ENCODE data around the gene WFIKKN1.
A peak's percentile ranks its signal among the peaks of the same experiment; 100 is the strongest.
"Not testable (repeated sequence)": the region's sequence is repeated elsewhere in the genome, so short reads cannot be mapped to it uniquely, and the experiment has no call there.

WFIKKN1 gene

GRCh38 chr16:595094-595528 is 35.7 kb upstream of the WFIKKN1 start:
- H3K4me3 ChIP-seq (ENCODE audit: control insufficient read depth, low read depth, low read length), result no peak overlapping the region
- no peak for TF ChIP-seq CTCF (IDR thresholded peaks at IDR 0.05; ENCODE audit: control insufficient read depth, insufficient read depth, low read depth, low read length, missing control alignments)
- DNase-seq (ENCODE audit: low read depth), result no peak

- no peak for DNase-seq (ENCODE audit: low read depth)
- H3K4me3 ChIP-seq (ENCODE audit: control insufficient read depth, low read depth, low read length), result no peak overlapping the region
- no peak for TF ChIP-seq CTCF (IDR thresholded peaks at IDR 0.05; ENCODE audit: control insufficient read depth, insufficient read depth, low read depth, low read length, missing control alignments)
These were observed 34.6 kb upstream of the WFIKKN1 start for GRCh38 chr16:595942-596735.

GRCh38 chr16:596736-597060 is 34.1 kb upstream of the WFIKKN1 start:
- H3K4me3 ChIP-seq (ENCODE audit: control insufficient read depth, low read depth, low read length), result no peak overlapping the region
- no peak for TF ChIP-seq CTCF (IDR thresholded peaks at IDR 0.05; ENCODE audit: control insufficient read depth, insufficient read depth, low read depth, low read length, missing control alignments)
- DNase-seq (ENCODE audit: low read depth), result no peak

- DNase-seq (ENCODE audit: low read depth), result not testable (repeated sequence)
These were observed 33.1 kb upstream of the WFIKKN1 start for GRCh38 chr16:597655-598054.

GRCh38 chr16:598823-599739 is 31.7 kb upstream of the WFIKKN1 start:
- DNase-seq (ENCODE audit: low read depth), result no peak
- TF ChIP-seq CTCF (IDR thresholded peaks at IDR 0.05; ENCODE audit: control insufficient read depth, insufficient read depth, low read depth, low read length, missing control alignments), result no peak
- H3K4me3 ChIP-seq (ENCODE audit: control insufficient read depth, low read depth, low read length), result no peak overlapping the region

More at GRCh38 chr16:597655-598054, 33.1 kb upstream of the WFIKKN1 start:
- not testable (repeated sequence) for H3K4me3 ChIP-seq (ENCODE audit: control insufficient read depth, low read depth, low read length)

GRCh38 chr16:600781-601180 is 30.0 kb upstream of the WFIKKN1 start:
- peak; percentile 37 for TF ChIP-seq CTCF (IDR thresholded peaks at IDR 0.05; ENCODE audit: control insufficient read depth, insufficient read depth, low read depth, low read length, missing control alignments)
- no peak for DNase-seq (ENCODE audit: low read depth)
- no peak overlapping the region for H3K4me3 ChIP-seq (ENCODE audit: control insufficient read depth, low read depth, low read length)

GRCh38 chr16:603933-604332 is 26.9 kb upstream of the WFIKKN1 start:
- no peak for TF ChIP-seq CTCF (IDR thresholded peaks at IDR 0.05; ENCODE audit: control insufficient read depth, insufficient read depth, low read depth, low read length, missing control alignments)
- no peak overlapping the region for H3K4me3 ChIP-seq (ENCODE audit: control insufficient read depth, low read depth, low read length)

More at GRCh38 chr16:603933-604332, 26.9 kb upstream of the WFIKKN1 start:
- no peak for DNase-seq (ENCODE audit: low read depth)
